Ovary (tissue), 9 donors: ENCODE measurements around the gene ALPI. TPM values are rescaled to one million over a fixed set of nuclear protein-coding genes. Genes with fewer than 3 reads are reported as not detected.

ENCODE experiments used
- DNase-seq, 5 donors: peaks; one replicate each; pipeline ENCODE4 v3.0.0-alpha.2; 2019 to 2020
- H3K27ac ChIP-seq, 2 donors: fragments of 200-600 bp; one replicate each; pipeline versions ENCODE4 v1.5.1 to v1.8.0; 2019 to 2022
- H3K27me3 ChIP-seq: fragments of 200-600 bp; one replicate; pipeline ENCODE4 v1.8.0; 2022
- H3K36me3 ChIP-seq: fragments of 200-600 bp; sonication (generic); one replicate; pipeline ENCODE4 v1.5.1; 2019
- H3K4me1 ChIP-seq: one replicate; pipeline ENCODE4 v1.8.1; 2013; ENCODE audit warnings: mild to moderate bottlenecking, moderate library complexity; ENCODE audit not compliant: insufficient read depth
- H3K4me3 ChIP-seq: fragments of 200-600 bp; sonication (generic); one replicate; pipeline ENCODE4 v1.5.1; 2017
- H3K9me3 ChIP-seq, 2 donors: fragments of 200-600 bp in 1 of 2; sonication (generic) in 1 of 2; one replicate each; pipeline versions ENCODE4 v1.5.1 to v1.8.1; 2013 to 2019; ENCODE audit warnings: mild to moderate bottlenecking in 1 of 2, moderate library complexity in 1 of 2
- CTCF ChIP-seq, 3 donors: fragments of 450-650 bp in 2 of 3; fragments of 200-600 bp in 1 of 3; IDR thresholded peaks; one replicate each; pipeline versions ENCODE4 v1.5.1 to v1.8.0; 2016 to 2022; ENCODE audit warnings: antibody characterized with exemption in 3 of 3, mild to moderate bottlenecking in 1 of 3
- EP300 ChIP-seq: sonication (generic); formaldehyde crosslinking; IDR thresholded peaks from one replicate; pipeline ENCODE4 v1.6.1; 2017; ENCODE audit warnings: antibody characterized with exemption
- POLR2A ChIP-seq: fragments of 450-650 bp; IDR thresholded peaks from one replicate; pipeline ENCODE4 v1.6.1; 2017; ENCODE audit warnings: antibody characterized with exemption, mild to moderate bottlenecking, moderate library complexity
- WGBS, 3 donors: extraction: QIAGEN DNeasy Blood & Tissue Kit in 1 of 3; methylation state at CpG; one replicate each; pipeline versions ENCODE4 v1.1.5 to v1.1.7; 2013 to 2017; 5-methylcytosine and 5-hydroxymethylcytosine counted together
- intact Hi-C, 4 donors: fragments of 100-400 bp; cut with DNase I; formaldehyde crosslinking; loops; one replicate each; pipeline versions ENCODE4 v1.11.0 to v1.15.1; 2022 to 2023
- polyA plus RNA-seq, 2 donors: library from polyadenylated mRNA; stranded (reverse); fragments of 200-250 nt in 1 of 2; fragments of 350-450 nt in 1 of 2; fragmentation: Illumina TruSeq in 1 of 2; extraction: RNeasy Lipid Tissue Mini Kit (QIAGEN cat#74804) in 1 of 2; gene quantifications; one replicate each; pipeline ENCODE4 v1.2.3, GENCODE V29; 2013 to 2014
- total RNA-seq, 7 donors: library from RNA; depleted of rRNA in 2 of 7; stranded (reverse); fragments of >200 nt in 2 of 7; fragmentation: NEBNext Ultra II Directional in 3 of 7; extraction: Animal tissue kit (Norgen Biotek cat#: 25700) in 3 of 7; gene quantifications; one replicate each; pipeline versions ENCODE4 v1.1.0 to v1.2.4, GENCODE V29; 2016 to 2023
- donor health status: DM: no; HTN: no; CAD: no; lungs with moderate emphysema.
- donor health status: DM: no; HTN: no; CAD: no.
- donor health status: Bipolar disorder and iron deficiency.
- donor health status: DM: yes; HTN: yes; CAD: no.
- donor health status: DM: no; HTN: no; CAD: no.
- donor health status: DM: yes; HTN: yes; CAD: no.

ALPI gene
- total and polyA plus RNA-seq, 9 donors = 0.72 TPM; not detected in 8

GRCh38 chr2:232483311-232483922, 27.5 kb downstream of the ALPI start:
- DNase-seq = peak; percentile 5 to 35 (median 27)
- Histone ChIP-seq H3K27ac (no peak overlapping the region), H3K9me3 (no peaks in the 10 kb centered on the region), H3K36me3 (no peaks in the 10 kb centered on the region), H3K27me3 (no peaks in the 10 kb centered on the region), H3K4me1 (no peaks in the 10 kb centered on the region), H3K4me3 (no peak overlapping the region)
- WGBS, 3 donors = 91 to 95% (median 92%) methylated on average over 9 to 10 of the region's 10 CpGs
- no peak for TF ChIP-seq CTCF (IDR thresholded peaks at IDR 0.05)
- no peak for TF ChIP-seq POLR2A
- TF ChIP-seq EP300 = no peak
- intact Hi-C loops = no loop called here

GRCh38 chr2:232483923-232484627, 28.1 kb downstream of the ALPI start:
- no peak for TF ChIP-seq POLR2A
- TF ChIP-seq CTCF (IDR thresholded peaks at IDR 0.05) = no peak
- no peak for TF ChIP-seq EP300
- Histone ChIP-seq H3K4me1 (no peaks in the 10 kb centered on the region), H3K27ac (no peak overlapping the region), H3K27me3 (no peaks in the 10 kb centered on the region), H3K4me3 (no peak overlapping the region), H3K36me3 (no peaks in the 10 kb centered on the region), H3K9me3 (no peaks in the 10 kb centered on the region)
- DNase-seq = peak; percentile 4 to 32 (median 19)
- WGBS, 3 donors = 93 to 94% (median 93%) methylated on average over 17 to 19 of the region's 19 CpGs
- intact Hi-C loops = no loop called here

- DNase-seq = peak in 3 of 5 donors; percentile 17 to 27 (median 19)
- no peak for TF ChIP-seq CTCF (IDR thresholded peaks at IDR 0.05)
Measured at GRCh38 chr2:232484628-232485347, 28.8 kb downstream of the ALPI start.

GRCh38 chr2:232485348-232485756, 29.4 kb downstream of the ALPI start:
- Histone ChIP-seq H3K9me3 (no peaks in the 10 kb centered on the region), H3K36me3 (no peaks in the 10 kb centered on the region), H3K4me1 (no peaks in the 10 kb centered on the region), H3K4me3 (peak overlapping the region; percentile 7), H3K27ac (no peak overlapping the region), H3K27me3 (no peaks in the 10 kb centered on the region)
- intact Hi-C loops = no loop called here
- WGBS, 3 donors = 14 to 18% (median 16%) methylated on average over 22 of the region's 22 CpGs
- TF ChIP-seq CTCF (IDR thresholded peaks at IDR 0.05) (no peak), EP300 (no peak), POLR2A (no peak)
- peak in 3 of 5 donors; percentile 13 to 29 (median 27) for DNase-seq

More at GRCh38 chr2:232484628-232485347, 28.8 kb downstream of the ALPI start:
- Histone ChIP-seq H3K4me1 (no peaks in the 10 kb centered on the region), H3K9me3 (no peaks in the 10 kb centered on the region), H3K27ac (no peak overlapping the region), H3K36me3 (no peaks in the 10 kb centered on the region), H3K4me3 (no peak overlapping the region), H3K27me3 (no peaks in the 10 kb centered on the region)
- 86 to 92% (median 90%) methylated on average over 12 of the region's 12 CpGs for WGBS, 3 donors
- intact Hi-C loops = no loop called here
